ENCODE results near the gene TASP1. TPM values are rescaled to one million over a fixed set of nuclear protein-coding genes. Genes with fewer than 3 reads are reported as not detected.

Gene TASP1
- total RNA-seq, 1 donor from 2014 or later = 7.7 TPM

GRCh38 chr20:13401596-13401995, 237.1 kb downstream of the TASP1 start:
- no peak overlapping the region for H3K27ac Mint-ChIP-seq (ENCODE audit: unreplicated experiment)
- H3K9me3 Mint-ChIP-seq = no peaks in the 10 kb centered on the region
- no peaks in the 10 kb centered on the region for H3K36me3 Mint-ChIP-seq (ENCODE audit: low read depth)

GRCh38 chr20:13400453-13400852, 238.3 kb downstream of the TASP1 start:
- no peak for DNase-seq (ENCODE audit: low read depth, low spot score)
- H3K27me3 Mint-ChIP-seq (ENCODE audit: low read depth) = no peaks in the 10 kb centered on the region
- H3K4me3 Mint-ChIP-seq = no peak overlapping the region
- no peaks in the 10 kb centered on the region for H3K36me3 Mint-ChIP-seq (ENCODE audit: low read depth)
- H3K4me1 Mint-ChIP-seq = no peaks in the 10 kb centered on the region
- TF ChIP-seq CTCF (conservative IDR thresholded peaks at IDR 0.05) = no peak
- H3K27ac Mint-ChIP-seq (ENCODE audit: unreplicated experiment) = no peak overlapping the region
- no peaks in the 10 kb centered on the region for H3K9me3 Mint-ChIP-seq

More at GRCh38 chr20:13401596-13401995, 237.1 kb downstream of the TASP1 start:
- DNase-seq (ENCODE audit: low read depth, low spot score) = no peak
- H3K4me3 Mint-ChIP-seq = no peak overlapping the region
- H3K27me3 Mint-ChIP-seq (ENCODE audit: low read depth) = no peaks in the 10 kb centered on the region
- no peaks in the 10 kb centered on the region for H3K4me1 Mint-ChIP-seq
- no peak for TF ChIP-seq CTCF (conservative IDR thresholded peaks at IDR 0.05)

- no peak for DNase-seq (ENCODE audit: low read depth, low spot score)
- Mint-ChIP-seq H3K27ac (ENCODE audit: unreplicated experiment) (no peak overlapping the region), H3K4me3 (no peak overlapping the region), H3K36me3 (ENCODE audit: low read depth) (no peaks in the 10 kb centered on the region), H3K9me3 (peaks cover 2% of the 10 kb centered on the region), H3K27me3 (ENCODE audit: low read depth) (no peaks in the 10 kb centered on the region), H3K4me1 (no peaks in the 10 kb centered on the region)
- no peak for TF ChIP-seq CTCF (conservative IDR thresholded peaks at IDR 0.05)
Measured at GRCh38 chr20:13397300-13397724, 241.4 kb downstream of the TASP1 start.

- DNase-seq (ENCODE audit: low read depth, low spot score) = no peak
- Mint-ChIP-seq H3K36me3 (ENCODE audit: low read depth) (no peaks in the 10 kb centered on the region), H3K4me1 (no peaks in the 10 kb centered on the region), H3K9me3 (peaks cover 2% of the 10 kb centered on the region), H3K27ac (ENCODE audit: unreplicated experiment) (no peak overlapping the region), H3K27me3 (ENCODE audit: low read depth) (no peaks in the 10 kb centered on the region), H3K4me3 (no peak overlapping the region)
- no peak for TF ChIP-seq CTCF (conservative IDR thresholded peaks at IDR 0.05)
Measured at GRCh38 chr20:13396826-13397225, 241.9 kb downstream of the TASP1 start.

- H3K9me3 Mint-ChIP-seq = peaks cover 2% of the 10 kb centered on the region
- H3K4me1 Mint-ChIP-seq = no peaks in the 10 kb centered on the region
- H3K27ac Mint-ChIP-seq (ENCODE audit: unreplicated experiment) = no peak overlapping the region
- H3K36me3 Mint-ChIP-seq (ENCODE audit: low read depth) = no peaks in the 10 kb centered on the region
- no peak for DNase-seq (ENCODE audit: low read depth, low spot score)
- H3K4me3 Mint-ChIP-seq = no peak overlapping the region
- no peak for TF ChIP-seq CTCF (conservative IDR thresholded peaks at IDR 0.05)
- H3K27me3 Mint-ChIP-seq (ENCODE audit: low read depth) = no peaks in the 10 kb centered on the region
Measured at GRCh38 chr20:13396022-13396421, 242.7 kb downstream of the TASP1 start.

- Mint-ChIP-seq H3K4me3 (no peak overlapping the region), H3K27me3 (ENCODE audit: low read depth) (no peaks in the 10 kb centered on the region)
- TF ChIP-seq CTCF (conservative IDR thresholded peaks at IDR 0.05) = no peak
Measured at GRCh38 chr20:13395232-13395631, 243.5 kb downstream of the TASP1 start.

More at GRCh38 chr20:13395232-13395631, 243.5 kb downstream of the TASP1 start:
- H3K36me3 Mint-ChIP-seq (ENCODE audit: low read depth) = peaks cover under 1% of the 10 kb centered on the region
- no peak for DNase-seq (ENCODE audit: low read depth, low spot score)
- H3K4me1 Mint-ChIP-seq = no peaks in the 10 kb centered on the region
- no peak overlapping the region for H3K27ac Mint-ChIP-seq (ENCODE audit: unreplicated experiment)
- peaks cover 2% of the 10 kb centered on the region for H3K9me3 Mint-ChIP-seq
